HG03066 (cell line): ENCODE data around the gene CTDNEP1.
A peak's percentile ranks its signal among the peaks of the same experiment; 100 is the strongest.

Experiments used
- ATAC-seq: cut with Tn5 transposase; IDR thresholded peaks from one replicate; pipeline ENCODE4 v1.9.1; 2021; ENCODE audit warnings: low read depth; ENCODE audit not compliant: unreplicated experiment

The CTDNEP1 gene

DNA sequence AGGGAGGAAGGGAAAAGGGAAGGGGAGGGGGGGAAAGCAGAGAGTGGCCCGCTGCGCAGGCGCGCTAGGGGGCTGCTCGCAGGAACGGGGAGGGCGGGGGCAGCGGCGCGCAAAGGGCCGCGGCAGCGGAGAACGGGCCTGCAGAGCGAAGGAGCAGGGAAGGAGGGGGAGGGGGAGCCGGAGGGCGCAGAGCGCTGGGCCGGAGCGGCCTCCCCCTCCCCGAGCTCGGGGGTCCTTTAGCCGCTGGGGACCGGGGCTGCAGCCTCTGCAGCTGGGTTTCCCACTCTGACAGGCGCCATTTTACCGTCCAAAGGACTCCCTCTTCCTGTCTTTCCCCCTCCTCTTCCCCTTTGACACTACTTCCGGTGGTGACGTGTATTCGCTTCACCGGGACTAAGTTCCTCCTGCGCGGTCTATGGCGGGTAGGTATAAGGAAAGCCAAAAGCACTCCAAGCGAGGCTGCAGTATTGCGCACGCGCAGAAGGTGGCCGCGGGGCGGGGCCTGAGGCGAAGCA is at the start of gene CTDNEP1:
TSS of gene CTDNEP1 (minus strand) at position 74 of the 515 bp plus-strand sequence. CDS start 438 bp downstream, outside the sequence.
- ATAC-seq, result peak; percentile 87

GRCh38 chr17:7296189-7296861 is 44.8 kb upstream of the CTDNEP1 start:
- no peak for ATAC-seq

DNA sequence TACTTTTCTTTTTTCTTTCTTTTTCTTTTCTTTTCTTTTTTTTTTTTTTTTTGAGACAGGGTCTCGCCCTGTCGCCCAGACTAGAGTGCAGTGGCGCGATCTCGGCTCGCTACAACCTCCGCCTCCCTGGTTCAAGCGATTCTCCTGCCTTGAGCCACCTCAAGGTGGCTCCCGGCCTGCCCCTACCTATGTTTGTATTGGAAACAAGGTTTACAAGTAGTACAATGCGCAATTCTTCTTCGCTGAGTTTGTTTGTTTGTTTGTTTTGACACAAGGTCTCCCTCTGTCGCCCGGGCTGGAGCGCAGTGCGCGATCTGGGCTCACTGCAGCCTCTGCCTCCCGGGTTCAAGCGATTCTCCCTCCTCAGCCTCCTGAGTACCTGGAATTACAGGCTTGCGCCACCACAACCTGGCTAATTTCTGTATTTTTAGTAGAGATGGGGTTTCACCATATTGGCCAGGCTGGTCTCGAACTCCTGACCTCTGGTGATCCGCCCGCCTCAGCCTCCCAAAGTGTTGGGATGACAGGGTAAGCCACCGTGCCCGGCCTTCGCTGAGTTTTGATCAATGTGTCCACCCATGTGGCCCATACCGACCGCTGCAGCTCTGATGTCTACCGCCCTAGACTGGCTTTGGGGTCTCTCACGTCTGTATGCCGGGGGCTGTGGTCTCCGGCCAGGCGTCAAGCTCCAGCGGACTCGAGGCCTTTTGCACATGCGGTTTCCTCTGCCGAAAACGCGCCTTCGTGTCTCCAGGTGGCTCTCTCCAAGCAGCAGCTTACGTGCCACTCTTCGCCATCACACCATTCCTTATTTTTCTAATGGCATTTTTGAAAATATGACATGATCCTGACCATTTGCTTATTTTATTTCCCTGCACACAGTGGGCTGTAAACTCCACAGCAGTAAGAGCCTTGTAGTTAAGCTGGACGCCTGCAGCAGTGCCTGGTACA is 44.0 kb upstream of the CTDNEP1 start:
- ATAC-seq, result no peak

GRCh38 chr17:7294614-7295153 is 43.1 kb upstream of the CTDNEP1 start, which contains the start of gene YBX2:
Gene YBX2, minus strand, starts transcription at chr17:7294639. Its CDS starts 139 bp downstream, at chr17:7294500.
- ATAC-seq, result no peak

- no peak for ATAC-seq
These were observed 42.5 kb upstream of the CTDNEP1 start for GRCh38 chr17:7293816-7294613.

- ATAC-seq, result no peak
These were observed 41.6 kb upstream of the CTDNEP1 start for GRCh38 chr17:7293159-7293558.

DNA sequence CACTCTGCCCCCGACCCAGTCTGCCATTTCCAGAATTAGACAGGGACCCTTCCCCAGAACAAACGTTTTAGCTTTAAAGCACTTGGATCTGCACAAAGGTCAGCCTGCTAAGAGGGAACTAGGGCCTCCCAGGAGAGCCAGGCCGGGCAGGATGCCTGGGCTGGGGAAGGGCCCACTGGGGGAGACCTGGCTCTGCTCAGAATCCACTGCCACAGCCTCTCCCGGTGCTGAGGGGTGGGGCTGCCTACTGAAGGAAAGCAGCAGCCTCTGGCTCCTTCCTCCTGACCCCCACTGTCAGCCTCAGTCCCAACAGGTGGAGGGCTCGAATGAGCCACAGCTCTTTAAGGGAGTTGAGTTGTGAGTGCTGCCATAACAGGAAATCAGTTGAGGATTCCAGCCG is 41.2 kb upstream of the CTDNEP1 start:
- no peak for ATAC-seq

GRCh38 chr17:7292194-7292593 is 40.7 kb upstream of the CTDNEP1 start:
- no peak for ATAC-seq

DNA sequence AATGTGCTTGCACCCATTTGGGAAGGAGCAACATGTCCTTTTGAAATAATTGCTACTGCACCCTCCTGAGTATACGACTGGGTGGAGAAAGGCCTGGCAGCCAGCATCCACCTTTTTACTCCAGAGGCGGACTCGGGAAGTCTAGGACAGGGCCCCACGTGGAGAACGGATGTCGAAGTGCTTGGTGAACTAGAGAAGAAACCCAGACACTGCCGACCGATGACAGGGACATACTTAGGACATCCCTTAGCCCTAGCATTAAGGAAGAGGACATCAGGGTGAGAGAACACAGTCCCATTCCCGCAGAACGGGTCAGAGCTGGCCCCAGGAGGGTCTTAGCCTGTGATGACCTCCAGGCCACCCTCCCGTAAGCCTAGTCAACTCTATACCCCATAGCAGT is 39.2 kb upstream of the CTDNEP1 start:
- ATAC-seq, result no peak

DNA sequence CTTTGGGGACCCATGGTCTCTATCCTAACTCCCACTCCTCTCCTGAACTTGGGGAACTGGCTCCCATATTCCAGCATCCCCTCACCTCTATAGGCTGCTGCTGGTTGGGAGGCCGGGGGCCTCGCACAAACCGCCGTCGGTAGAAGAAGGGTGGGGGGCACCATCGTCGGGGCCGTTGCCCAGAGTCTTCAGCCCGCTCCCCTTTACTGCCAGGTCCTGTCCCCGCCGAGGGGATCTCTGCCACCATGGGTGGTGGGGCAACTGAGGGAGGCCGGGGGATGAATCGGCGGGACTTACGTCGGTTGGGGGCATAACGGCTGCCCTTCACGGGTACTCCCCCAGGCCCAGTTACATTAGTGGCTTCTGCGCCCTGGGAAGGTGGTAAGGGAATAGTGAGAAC is 38.6 kb upstream of the CTDNEP1 start:
- no peak for ATAC-seq

DNA sequence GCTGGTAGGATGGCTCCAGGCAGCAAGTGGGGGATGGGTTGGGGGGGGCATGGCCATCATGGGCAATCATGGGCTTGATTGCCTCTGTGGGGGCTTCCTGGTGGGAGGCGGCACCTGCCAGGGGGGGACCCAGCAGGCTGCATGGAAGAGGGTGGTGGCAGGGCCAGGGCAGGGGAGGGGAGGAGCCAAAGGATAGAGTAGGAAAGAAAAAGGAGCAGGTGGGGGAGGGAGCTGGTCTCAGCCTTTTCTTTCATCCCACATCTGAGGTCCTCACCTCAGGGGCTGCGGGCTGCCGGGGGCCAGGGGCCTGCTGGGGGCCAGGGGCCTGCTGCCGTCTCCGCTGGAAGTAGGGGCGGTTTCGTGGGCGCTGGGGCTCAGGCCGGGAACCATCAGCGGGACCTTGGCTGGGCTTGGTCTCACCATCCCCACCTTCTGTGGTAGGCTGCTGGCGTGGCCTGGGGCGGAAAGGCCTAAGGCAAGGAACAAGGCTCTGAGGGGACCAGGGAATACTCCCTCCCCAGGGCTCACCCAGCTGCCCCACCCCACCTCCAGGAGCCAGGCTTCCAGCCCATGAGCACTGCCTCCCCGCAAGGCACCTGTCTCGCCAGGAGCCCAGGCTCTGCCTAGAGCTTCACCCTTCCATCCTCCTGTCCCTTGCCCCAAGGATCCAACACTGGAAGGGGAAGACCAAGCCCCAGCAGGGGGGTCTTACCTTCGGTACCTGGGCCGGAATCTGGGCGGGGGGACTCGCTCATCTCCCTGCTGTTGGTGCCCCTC is 37.9 kb upstream of the CTDNEP1 start:
- no peak for ATAC-seq

DNA sequence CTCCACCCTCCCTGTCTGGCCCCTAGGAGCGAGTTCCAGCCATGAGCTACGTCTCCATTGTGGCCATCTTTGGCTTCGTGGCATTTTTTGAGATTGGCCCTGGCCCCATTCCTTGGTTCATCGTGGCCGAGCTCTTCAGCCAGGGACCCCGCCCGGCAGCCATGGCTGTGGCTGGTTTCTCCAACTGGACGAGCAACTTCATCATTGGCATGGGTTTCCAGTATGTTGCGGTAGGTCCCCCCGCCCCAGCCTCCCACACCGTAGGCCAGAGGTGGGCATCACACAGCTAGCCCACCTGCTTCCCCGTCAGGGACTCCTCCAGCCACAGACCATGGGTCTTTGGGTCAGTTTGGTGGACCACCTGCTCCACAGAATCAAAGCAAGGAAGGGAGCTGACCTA is 34.1 kb upstream of the CTDNEP1 start:
- ATAC-seq, result no peak

GRCh38 chr17:7284911-7285310 is 33.4 kb upstream of the CTDNEP1 start:
- ATAC-seq, result no peak

DNA sequence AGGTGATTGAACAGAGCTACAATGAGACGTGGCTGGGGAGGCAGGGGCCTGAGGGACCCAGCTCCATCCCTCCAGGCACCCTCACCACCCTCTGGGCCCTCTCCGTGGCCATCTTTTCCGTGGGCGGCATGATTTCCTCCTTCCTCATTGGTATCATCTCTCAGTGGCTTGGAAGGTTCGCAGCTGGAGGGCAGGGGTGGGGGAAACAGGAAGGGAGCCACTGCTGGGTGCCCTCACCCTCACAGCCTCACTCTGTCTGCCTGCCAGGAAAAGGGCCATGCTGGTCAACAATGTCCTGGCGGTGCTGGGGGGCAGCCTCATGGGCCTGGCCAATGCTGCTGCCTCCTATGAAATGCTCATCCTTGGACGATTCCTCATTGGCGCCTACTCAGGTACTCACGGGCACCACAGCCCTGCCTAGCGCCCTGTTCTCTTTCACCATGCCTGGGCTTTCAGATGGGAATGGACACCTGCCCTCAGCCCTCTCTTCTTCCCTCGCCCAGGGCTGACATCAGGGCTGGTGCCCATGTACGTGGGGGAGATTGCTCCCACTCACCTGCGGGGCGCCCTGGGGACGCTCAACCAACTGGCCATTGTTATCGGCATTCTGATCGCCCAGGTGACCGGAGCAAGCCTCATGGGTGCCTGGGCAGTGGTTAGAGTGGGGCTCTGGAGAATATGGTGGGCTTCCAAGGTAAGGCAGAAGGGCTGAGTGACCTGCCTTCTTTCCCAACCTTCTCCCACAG is 32.1 kb upstream of the CTDNEP1 start:
- ATAC-seq, result no peak

DNA sequence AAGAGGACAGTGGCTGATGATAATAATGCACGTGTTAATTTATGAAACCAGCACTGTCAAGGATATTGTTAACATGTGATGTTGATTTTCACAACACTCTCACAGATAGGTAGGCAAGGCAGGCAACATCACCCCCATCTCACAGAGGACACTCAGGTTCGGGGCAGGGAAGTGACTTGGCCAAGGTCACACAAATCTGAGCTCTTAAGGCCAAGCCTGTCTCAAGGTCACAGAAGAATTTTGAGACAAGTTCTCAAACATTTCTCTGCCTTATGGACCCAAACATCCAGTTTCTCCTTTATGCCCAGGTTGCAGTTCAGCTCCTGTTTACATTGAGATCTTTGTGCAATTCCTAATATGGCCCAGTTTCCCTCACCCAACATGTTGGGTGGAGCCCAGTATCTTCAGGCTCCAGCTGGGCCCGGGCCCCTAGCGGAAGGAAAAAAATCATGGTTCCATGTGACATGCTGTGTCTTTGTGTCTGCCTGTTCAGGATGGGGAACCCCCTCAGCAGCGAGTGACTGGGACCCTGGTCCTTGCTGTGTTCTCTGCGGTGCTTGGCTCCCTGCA is 31.3 kb upstream of the CTDNEP1 start:
- ATAC-seq, result no peak

GRCh38 chr17:7281953-7282751 is 30.6 kb upstream of the CTDNEP1 start:
- no peak for ATAC-seq

- no peak for ATAC-seq
These were observed 29.8 kb upstream of the CTDNEP1 start, which contains the start of gene SLC2A4 for GRCh38 chr17:7281074-7281952. Gene SLC2A4, plus strand, starts transcription at chr17:7281718. Its CDS starts 217 bp downstream, at chr17:7281935.
